GM20431 (cell line): Measurements from ENCODE around the gene ADAM17.
"Not testable (repeated sequence)": the region's sequence is repeated elsewhere in the genome, so short reads cannot be mapped to it uniquely, and the experiment has no call there.

Source experiments
- in situ Hi-C: fragments of 300-500 bp; cut with MseI, MboI; formaldehyde crosslinking; loops from one replicate; pipeline ENCODE4 v1.15.0; 2020; ENCODE audit warnings: low sequenced_read_pairs; ENCODE audit not compliant: unreplicated experiment

Gene ADAM17

DNA sequence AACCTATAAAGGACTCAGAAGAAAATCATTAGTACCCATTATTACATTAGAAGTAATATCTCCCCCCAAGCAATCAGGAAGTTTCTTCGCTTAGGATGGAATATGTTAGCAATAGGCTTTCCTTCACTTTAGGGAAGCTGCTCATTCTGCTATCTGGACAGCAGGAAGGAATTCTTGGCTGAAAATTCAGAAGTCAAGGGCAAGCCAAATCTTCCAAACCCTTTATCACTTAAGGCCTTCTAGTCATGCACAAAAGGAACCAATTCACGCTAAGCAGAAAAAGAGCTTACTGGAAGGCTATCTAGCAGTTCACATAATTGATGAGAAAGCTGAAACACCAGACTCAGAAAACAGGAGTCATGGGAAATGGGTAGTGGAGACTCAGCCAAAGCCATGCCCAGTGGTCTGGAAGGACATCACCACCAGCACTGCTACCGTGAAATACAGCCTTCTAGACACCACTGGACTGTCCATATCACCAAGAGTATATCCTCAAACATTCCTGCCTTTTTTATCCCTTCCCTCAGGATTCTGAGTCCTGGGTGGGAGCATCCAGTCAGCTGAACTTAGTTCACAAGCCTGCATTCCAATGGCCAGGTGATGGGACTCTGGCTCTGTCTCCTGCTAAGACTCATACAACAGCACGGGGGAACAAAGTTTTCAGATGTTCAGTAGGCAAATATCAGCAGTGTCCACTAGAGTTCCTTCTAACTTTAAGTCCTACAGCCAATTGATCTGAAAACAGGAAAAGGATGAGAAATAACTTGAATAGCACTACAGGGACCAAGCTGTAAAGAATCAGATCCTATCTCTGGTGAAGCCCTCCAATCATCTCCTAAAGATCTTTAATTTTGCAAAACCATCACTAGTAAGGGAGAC is 14.8 kb upstream of the ADAM17 start:
- in situ Hi-C loops = no loop called here

- in situ Hi-C loops = no loop called here
Observed at GRCh38 chr2:9565436-9566153, 10.0 kb upstream of the ADAM17 start.

DNA sequence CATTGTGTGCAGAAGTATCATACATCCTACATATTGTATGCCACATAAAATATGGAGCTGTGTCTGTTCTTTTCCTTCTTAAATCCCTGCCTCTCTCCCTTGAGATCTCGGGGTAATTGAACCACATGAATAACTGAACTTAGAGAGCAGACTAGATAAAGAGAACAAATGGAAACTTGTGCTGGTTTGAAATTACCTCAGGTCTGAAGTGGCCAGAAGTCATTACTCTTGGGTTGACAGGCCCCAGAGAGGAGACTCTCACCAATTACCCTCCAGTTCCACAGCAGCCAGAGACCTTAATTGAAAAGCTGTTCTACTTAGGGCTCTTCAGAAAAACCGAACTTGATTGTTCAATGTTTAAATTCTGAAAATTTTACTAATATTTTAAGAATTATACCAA is 5.0 kb upstream of the ADAM17 start:
- in situ Hi-C loops = no loop called here

DNA sequence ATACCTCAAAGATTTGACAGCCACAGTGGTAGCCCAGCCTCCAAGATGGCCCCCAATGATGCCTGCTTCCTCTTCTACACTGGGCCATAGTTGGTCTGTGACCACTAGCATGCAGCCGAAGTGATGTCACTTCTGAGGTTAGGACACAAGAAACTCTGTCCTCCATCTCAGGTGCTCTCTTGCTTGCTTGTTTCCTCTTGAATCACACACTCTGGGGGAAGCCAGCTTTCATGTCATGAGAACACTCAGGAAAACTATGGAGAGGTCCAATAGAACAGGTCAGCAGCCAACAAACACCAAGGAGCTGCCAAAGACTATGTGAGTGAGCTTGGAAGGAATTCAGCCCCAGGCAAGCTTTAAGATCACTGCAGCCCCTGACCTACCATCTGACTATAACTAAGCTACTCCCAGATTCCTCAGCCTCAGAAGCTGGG is 3.3 kb upstream of the ADAM17 start:
- in situ Hi-C loops = no loop called here

GRCh38 chr2:9556121-9556743 is 602 bp upstream of the ADAM17 start:
- in situ Hi-C loops = no loop called here

- in situ Hi-C loops = no loop called here
Observed at GRCh38 chr2:9554921-9555296, 721 bp downstream of the ADAM17 start.

- in situ Hi-C loops = no loop called here
Observed at GRCh38 chr2:9552219-9553178, 3.1 kb downstream of the ADAM17 start.

- in situ Hi-C loops = not testable (repeated sequence)
Observed at GRCh38 chr2:9550859-9551391, 4.7 kb downstream of the ADAM17 start.

GRCh38 chr2:9549420-9549819 is 6.2 kb downstream of the ADAM17 start:
- in situ Hi-C loops = no loop called here

GRCh38 chr2:9548506-9548905 is 7.1 kb downstream of the ADAM17 start:
- in situ Hi-C loops = no loop called here

- in situ Hi-C loops = no loop called here
Observed at GRCh38 chr2:9547262-9547991, 8.2 kb downstream of the ADAM17 start.

GRCh38 chr2:9545502-9545901 is 10.1 kb downstream of the ADAM17 start:
- in situ Hi-C loops = no loop called here

DNA sequence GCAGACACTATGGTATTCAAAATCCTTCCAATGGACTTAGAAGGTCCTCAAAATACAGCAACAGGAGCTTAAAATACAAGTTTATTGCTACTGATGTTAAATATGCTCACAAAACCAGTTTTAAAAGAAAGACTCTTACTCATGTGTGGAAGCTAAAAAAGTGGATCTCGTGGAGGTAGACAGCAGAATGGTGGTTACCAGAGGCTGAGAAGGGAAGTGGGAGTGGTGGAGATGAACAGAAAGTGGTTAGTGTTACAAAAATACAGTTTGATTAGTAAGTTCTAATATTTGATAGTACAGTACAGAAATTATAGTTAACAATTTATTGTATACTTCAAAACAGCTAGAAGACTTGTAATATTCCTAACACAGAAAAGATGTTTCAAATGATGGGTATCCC is 12.1 kb downstream of the ADAM17 start:
- in situ Hi-C loops = no loop called here

DNA sequence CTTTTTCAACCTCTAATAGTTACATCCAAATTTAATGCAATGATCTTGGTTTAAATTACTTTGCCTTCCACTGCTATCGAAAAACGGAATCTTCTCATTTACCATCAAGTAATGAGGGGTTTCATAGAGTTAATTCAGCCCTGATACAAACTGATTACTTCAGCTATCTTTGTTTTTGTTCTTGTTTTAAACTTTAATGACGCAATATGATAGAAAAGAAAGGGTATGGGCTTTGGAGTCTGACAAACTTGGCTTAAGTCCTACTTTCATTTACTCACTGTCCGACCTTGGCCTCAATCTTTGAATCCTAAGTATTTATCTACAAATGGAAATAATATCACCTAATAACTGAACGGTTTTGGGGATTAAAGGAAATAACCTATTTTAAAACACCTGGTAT is 16.1 kb downstream of the ADAM17 start:
- in situ Hi-C loops = no loop called here

GRCh38 chr2:9538000-9538507 is 17.6 kb downstream of the ADAM17 start:
- in situ Hi-C loops = no loop called here

DNA sequence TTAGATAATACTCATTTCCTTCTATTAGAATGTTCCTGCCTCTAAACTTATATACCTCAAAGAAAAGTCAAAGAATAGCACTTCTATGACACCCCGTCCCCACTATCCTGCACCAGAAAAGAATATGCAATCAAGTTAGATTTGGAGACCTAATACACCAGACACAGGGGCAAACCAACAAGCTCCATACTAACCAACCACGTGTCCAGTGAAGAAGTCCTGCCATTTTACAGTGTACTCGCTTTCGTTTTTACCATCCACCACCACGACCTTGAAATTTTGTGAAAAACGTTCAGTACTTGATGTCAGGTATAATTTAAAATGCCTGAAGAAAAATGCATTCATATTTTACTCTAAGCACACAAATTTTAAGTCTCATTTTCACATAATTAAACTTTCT is 19.1 kb downstream of the ADAM17 start:
- in situ Hi-C loops = no loop called here

DNA sequence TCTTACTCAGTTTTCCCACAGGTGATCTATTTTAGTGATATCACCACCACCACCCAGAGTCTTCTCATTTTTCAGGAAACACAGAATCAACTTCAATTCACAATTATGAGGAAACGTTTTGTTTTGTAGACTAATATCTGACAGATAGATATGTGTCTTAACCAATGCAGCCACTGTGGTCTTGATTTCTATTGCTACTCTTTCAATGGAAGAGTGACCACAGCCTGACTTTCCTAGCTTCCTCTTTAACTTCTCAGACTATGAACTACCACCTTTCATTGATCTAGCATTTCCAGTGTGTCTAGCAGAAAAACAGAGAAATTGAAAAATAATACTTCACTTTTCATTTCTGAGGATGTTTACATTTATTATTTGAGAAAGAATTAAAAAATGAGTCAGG is 20.5 kb downstream of the ADAM17 start:
- in situ Hi-C loops = no loop called here

GRCh38 chr2:9533663-9534062 is 22.0 kb downstream of the ADAM17 start:
- in situ Hi-C loops = no loop called here

DNA sequence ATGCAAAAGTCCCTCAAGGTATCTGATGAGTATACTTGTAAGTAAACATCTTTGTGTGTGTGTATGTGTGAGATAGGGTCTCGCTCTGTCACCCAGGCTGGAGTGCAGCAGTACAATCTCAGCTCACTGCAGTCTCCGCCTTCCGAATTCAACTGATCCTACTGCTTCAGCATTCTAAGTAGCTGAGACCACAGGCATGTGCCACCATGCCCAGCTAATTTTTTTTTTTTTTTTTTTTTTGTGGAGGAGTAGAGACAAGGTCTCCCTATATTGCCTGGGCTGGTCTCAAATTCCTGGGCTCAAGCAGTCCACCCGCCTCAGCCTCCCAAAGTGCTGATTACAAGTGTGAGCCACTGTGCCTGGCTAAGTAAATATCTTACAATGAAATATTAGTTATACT is 23.2 kb downstream of the ADAM17 start:
- in situ Hi-C loops = no loop called here
